Activated T-helper 17 cell treated with anti-CD3 and anti-CD28 coated beads, Interleukin-2, amount 50 U/mL, for 72 hours (primary cell): ENCODE data around the gene CXCR2. TPM values are rescaled to one million over a fixed set of nuclear protein-coding genes. Genes with fewer than 3 reads are reported as not detected.
"Not testable (repeated sequence)": the region's sequence is repeated elsewhere in the genome, so short reads cannot be mapped to it uniquely, and the experiment has no call there.

Experiments used
- ATAC-seq: fragments of 150-1000 bp; cut with Tn5 transposase; replicated peaks from 2 replicates; pipeline ENCODE4 v1.10.0; 2021; ENCODE audit warnings: mild to moderate bottlenecking, moderate library complexity
- H3K27ac Mint-ChIP-seq: one replicate; pipeline ENCODE4 v1.8.0; 2022; ENCODE audit warnings: mixed read lengths
- H3K27me3 Mint-ChIP-seq: one replicate; pipeline ENCODE4 v1.8.0; 2022; ENCODE audit warnings: mixed read lengths
- H3K36me3 Mint-ChIP-seq: one replicate; pipeline ENCODE4 v1.8.0; 2022; ENCODE audit warnings: low read depth, mild to moderate bottlenecking, mixed read lengths
- H3K4me1 Mint-ChIP-seq: one replicate; pipeline ENCODE4 v1.8.0; 2022; ENCODE audit warnings: mixed read lengths
- H3K4me3 Mint-ChIP-seq: one replicate; pipeline ENCODE4 v1.8.0; 2022; ENCODE audit warnings: mild to moderate bottlenecking, mixed read lengths
- H3K9me3 Mint-ChIP-seq: one replicate; pipeline ENCODE4 v1.8.0; 2022; ENCODE audit warnings: mixed read lengths
- total RNA-seq, 2 donors: library from RNA; stranded (reverse); gene quantifications; one replicate each; pipeline ENCODE4 v1.2.3, GENCODE V29; 2022

The CXCR2 gene
- under 1 TPM in 1 of 2 donors, not detected in 1; 0.48 TPM for total RNA-seq

DNA sequence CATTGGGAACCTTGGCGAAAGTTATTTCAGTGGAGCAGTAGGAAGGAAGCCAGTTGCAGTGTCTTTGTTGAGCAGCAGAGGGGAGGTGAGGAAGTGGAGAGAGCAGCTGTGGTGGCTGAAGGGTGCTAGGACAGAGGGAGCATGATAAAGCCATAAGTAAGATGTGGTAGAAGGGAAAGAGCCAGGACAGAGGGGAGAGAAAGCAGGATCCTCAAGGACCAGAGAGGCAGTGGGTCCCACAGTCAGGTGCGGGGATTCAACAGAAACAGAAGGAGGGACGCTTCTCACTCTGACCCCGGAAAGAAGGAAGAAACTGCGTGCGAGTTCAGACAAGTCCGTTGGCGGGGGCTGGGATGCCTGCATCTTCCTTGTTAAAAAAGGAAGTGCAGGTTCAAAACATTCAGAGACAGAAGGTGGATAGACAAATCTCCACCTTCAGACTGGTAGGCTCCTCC is at the start of gene CXCR2:
CXCR2 (plus strand) TSS at position 403 of the 455 bp plus-strand sequence. CDS start 8,774 bp downstream, outside the sequence.
- H3K36me3 Mint-ChIP-seq, result no peaks in the 10 kb centered on the region
- peaks cover 20% of the 10 kb centered on the region for H3K27me3 Mint-ChIP-seq
- H3K27ac Mint-ChIP-seq, result no peak within 1 kb of the TSS
- peak within 1 kb of the TSS; percentile 8 for H3K4me3 Mint-ChIP-seq
- ATAC-seq, result no peak
- H3K4me1 Mint-ChIP-seq, result peaks cover 3% of the 10 kb centered on the region
- H3K9me3 Mint-ChIP-seq, result peaks cover 3% of the 10 kb centered on the region

DNA sequence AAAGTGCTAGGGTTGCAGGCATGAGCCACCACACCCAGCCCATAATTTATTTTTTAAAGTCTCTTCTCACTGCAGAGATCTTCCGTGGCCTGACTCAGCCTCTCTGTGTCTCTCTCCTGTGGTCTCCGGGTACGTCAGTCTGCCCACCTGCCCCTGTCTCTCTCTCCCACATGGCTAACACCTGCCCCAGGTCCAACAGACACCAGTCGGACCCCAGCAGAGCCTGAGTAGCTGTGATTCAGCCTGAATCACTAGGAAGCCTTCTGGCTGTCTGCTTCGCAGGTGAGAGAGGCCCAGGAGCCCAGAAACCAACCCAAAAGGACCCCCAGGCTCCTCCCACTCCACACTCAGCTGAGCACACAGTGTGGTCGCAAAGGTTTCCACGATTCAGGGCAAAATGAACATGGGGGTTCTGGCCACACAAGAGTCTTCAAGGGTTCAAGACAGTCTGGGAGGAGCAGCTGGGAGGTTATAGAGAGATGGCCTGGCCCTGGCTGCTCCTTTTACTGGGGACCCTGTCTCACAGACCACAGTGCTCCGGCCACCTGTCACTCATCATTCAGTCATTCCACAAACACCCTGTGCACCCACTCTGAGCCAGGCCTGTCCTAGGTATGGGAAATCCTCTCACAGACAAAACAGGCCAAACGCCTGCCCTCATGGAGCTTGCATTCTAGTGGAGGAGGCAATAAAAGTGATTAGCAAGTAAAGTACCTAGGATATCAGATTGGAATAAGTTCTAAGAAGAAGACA is 48.2 kb upstream of the CXCR2 start:
- peaks cover 4% of the 10 kb centered on the region for H3K4me1 Mint-ChIP-seq
- H3K27me3 Mint-ChIP-seq, result peaks cover 12% of the 10 kb centered on the region
- no peaks in the 10 kb centered on the region for H3K9me3 Mint-ChIP-seq
- no peak overlapping the region for H3K4me3 Mint-ChIP-seq
- no peak overlapping the region for H3K27ac Mint-ChIP-seq
- ATAC-seq, result no peak
- H3K36me3 Mint-ChIP-seq, result no peaks in the 10 kb centered on the region

DNA sequence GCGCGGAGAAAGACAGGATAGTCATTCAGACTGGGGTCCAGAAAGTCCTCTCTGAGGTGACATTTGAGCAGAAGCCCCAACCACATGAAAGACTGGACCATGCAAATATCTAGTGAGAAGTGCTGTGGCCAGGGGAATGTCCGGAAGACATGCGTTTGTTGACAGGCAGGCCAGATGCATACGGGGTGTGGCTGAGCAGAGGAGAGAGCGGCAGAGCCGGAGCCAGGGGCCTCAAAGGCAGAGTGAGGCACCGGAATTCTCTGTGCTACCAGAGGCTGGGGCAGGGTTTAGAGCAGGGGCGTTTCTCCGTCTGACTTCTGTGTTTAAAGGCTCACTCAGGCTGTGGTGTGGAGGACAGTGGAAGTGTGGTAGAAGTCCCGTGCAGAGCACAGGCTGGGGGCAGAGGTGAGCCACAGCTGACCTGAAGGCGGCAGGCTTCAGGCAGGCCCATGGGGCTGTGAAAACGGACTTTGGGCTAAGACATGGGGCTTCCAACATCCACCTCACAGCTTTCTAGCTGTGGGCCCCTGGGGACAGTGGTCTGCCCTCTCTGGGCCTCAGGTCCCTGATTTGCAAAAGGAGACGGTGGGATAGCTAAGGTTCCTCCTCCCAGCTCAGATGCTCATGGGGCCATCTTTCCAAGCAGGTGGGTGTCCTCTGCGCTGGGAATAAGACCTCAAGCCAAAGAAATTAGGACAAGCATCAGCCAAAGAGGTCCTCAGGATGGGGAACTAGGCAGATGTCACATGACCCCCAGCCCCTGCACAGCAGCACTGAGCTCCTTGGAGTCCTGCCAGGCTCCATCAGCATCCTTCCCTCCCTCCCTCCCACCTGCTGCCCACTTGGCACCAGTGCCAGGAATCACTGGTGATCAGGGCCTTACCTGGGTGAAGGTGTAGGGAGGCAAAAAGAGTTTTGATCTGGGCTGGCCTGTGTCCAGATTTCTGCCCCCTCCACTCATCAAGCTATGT is 45.6 kb upstream of the CXCR2 start:
- Mint-ChIP-seq H3K9me3 (no peaks in the 10 kb centered on the region), H3K4me1 (no peaks in the 10 kb centered on the region), H3K36me3 (no peaks in the 10 kb centered on the region), H3K4me3 (no peak overlapping the region), H3K27ac (no peak overlapping the region), H3K27me3 (peaks cover 4% of the 10 kb centered on the region)
- ATAC-seq, result no peak

DNA sequence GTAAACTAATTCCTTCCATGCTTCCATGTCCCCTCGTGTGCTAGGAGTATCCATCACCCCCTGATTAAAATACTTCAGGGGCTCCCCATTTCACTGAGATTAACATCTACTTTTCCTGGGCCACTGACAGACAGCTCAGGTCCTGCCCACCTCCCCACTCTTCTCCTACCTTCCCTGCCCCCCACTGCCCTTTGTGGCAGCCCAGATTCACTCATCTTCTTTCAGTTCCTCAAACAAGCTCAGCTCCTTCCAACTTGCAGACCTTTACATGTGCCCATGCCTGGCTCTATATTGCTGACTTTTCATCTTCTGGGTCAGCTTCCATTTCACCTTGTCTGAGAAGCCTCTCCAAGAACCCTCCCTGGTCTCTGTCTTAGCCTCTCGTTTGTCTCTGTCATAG is 44.8 kb upstream of the CXCR2 start:
- Mint-ChIP-seq H3K4me1 (no peaks in the 10 kb centered on the region), H3K36me3 (no peaks in the 10 kb centered on the region), H3K4me3 (no peak overlapping the region), H3K27me3 (peaks cover 7% of the 10 kb centered on the region), H3K27ac (no peak overlapping the region), H3K9me3 (peaks cover 1% of the 10 kb centered on the region)
- no peak for ATAC-seq

DNA sequence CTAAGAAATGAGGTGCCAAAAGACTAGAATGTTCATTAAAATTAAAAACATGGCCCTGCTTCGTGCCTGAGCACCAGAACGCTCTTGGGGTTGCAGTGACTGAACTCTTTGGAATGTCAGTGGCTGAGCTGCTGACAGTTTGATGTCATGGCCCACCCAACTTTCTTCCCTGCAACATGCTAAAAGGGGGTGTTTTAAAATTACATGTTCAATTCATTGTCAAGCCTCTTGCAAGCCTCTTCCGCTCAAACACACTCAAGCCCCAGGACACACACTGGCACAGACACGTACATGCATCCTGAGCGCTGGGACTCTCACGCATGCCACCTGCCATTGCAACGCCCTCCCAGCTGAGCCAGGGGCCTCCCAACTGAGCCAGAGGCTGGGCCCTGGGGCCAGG is 44.1 kb upstream of the CXCR2 start:
- Mint-ChIP-seq H3K4me3 (no peak overlapping the region), H3K9me3 (peaks cover 8% of the 10 kb centered on the region), H3K4me1 (no peaks in the 10 kb centered on the region), H3K27me3 (peaks cover 9% of the 10 kb centered on the region), H3K36me3 (no peaks in the 10 kb centered on the region), H3K27ac (no peak overlapping the region)
- ATAC-seq, result no peak

DNA sequence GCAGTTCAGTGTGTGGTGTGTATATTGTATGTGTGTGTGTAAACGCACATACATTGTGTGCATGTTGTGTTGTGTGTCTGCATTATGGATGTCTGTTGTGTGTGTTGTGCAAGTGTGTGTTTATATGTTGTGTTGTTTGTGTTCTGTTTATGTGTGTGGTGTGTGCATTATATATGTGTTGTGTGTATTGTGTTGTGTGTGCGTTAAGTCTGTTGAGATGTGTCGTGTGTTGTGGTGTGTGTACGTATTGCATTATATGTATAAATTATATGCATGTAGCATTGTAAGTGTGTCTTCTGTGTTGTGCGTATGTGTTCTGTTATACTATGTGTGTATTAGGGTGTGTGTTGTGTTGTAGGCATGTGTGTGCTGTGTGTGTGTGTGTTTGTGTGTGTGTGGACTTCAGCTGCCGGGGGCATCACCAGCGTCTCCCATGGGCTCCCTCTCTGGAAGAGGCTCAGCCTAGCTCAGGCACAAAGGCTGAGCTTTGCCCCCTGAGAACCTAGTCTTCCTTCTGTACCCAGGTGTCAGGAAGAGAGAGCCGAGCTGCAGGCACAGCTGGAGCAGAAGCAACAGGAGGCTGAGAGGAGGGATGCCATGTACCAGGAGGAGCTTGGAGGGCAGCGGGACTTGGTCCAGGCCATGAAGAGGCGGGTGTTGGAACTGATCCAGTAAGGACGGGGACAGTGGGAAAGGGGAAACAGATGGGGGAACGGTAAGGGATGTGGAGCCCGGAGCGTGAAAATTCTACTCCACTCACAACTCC is 43.1 kb upstream of the CXCR2 start:
- H3K4me1 Mint-ChIP-seq, result no peaks in the 10 kb centered on the region

DNA sequence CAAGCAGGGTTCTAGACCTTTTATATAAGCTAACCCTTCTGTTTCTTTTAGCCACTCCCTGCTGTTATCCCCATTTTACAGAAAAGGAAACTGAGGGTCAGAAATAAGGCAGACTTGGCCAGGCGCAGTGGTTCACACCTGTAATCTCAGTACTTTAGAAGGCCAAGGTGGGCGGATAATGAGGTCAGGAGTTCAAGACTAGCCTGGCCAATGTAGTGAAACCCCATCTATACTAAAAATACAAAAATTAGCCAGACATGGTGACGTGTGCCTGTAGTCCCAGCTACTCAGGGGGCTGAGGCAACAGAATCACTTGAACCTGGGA is 42.5 kb upstream of the CXCR2 start:
- ATAC-seq, result no peak
- Mint-ChIP-seq H3K4me3 (no peak overlapping the region), H3K27ac (no peak overlapping the region), H3K36me3 (no peaks in the 10 kb centered on the region), H3K9me3 (peaks cover 8% of the 10 kb centered on the region), H3K27me3 (peaks cover 9% of the 10 kb centered on the region), H3K4me1 (no peaks in the 10 kb centered on the region)

More for the DNA sequence above, 43.1 kb upstream of the CXCR2 start:
- Mint-ChIP-seq H3K27me3 (peaks cover 9% of the 10 kb centered on the region), H3K9me3 (peaks cover 8% of the 10 kb centered on the region), H3K27ac (no peak overlapping the region), H3K36me3 (no peaks in the 10 kb centered on the region), H3K4me3 (no peak overlapping the region)
- ATAC-seq, result no peak

DNA sequence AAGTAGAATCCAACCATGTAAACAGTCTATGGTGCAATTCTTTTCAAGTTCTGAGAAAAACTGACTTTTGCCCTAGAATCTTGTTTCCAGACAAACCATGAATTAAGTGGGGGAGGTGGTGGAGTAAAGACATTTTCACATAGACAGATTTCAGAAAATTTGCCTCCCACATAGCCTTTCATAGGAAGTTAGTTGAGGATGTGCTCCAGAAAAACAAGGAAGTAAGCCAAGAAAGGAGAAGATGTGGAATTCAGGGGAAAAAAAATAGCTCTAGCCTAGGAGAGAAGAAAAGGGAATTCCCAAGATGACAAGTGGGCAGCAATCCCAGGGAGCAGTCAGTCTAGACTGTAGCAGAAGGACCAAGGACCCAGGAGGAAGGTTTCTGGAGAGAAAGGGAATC is 39.4 kb upstream of the CXCR2 start:
- no peaks in the 10 kb centered on the region for H3K4me1 Mint-ChIP-seq
- no peak overlapping the region for H3K27ac Mint-ChIP-seq
- ATAC-seq, result no peak
- H3K9me3 Mint-ChIP-seq, result peaks cover 8% of the 10 kb centered on the region
- no peaks in the 10 kb centered on the region for H3K36me3 Mint-ChIP-seq
- H3K4me3 Mint-ChIP-seq, result no peak overlapping the region
- H3K27me3 Mint-ChIP-seq, result peaks cover 19% of the 10 kb centered on the region

DNA sequence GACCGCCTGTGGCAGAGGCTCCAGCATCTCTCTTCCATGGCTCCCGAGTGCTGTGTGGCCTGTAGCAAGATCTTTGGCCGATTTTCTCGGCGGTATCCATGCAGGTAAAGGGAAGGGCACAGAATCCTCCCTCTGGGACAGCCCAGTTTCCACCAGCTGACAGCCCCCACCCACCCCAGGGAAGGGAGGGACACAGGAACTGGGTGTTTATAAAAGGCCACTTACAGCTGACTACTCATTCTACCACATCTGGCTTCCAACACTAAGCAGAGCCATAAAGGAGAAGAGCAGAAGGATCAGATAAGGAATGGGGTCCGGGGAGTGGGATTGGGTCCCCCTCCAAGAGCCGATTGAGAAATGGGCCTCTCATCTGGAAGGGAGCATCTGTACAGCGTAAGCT is 36.6 kb upstream of the CXCR2 start:
- Mint-ChIP-seq H3K9me3 (peaks cover 8% of the 10 kb centered on the region), H3K4me3 (no peak overlapping the region), H3K4me1 (no peaks in the 10 kb centered on the region), H3K27me3 (peaks cover 19% of the 10 kb centered on the region), H3K27ac (no peak overlapping the region), H3K36me3 (no peaks in the 10 kb centered on the region)
- ATAC-seq, result no peak

DNA sequence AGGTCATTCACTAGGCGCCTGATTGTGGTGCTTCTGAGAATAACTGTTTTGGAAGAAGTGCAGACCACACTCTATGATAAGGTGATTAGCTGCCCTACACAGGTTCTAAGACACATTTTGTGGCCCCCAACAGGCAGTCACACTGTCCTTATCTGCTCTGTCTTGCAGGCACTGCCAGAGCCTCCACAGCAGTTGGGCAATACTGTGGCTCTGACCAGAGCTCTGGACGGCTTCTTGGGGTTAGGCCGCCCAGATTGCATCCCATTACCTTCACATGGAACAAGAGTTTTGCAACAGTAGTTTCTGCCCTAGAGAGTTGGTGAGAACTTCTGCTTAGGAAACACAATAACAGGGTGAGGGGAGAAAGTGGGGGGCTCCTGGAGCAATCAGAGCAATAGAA is 34.1 kb upstream of the CXCR2 start:
- Mint-ChIP-seq H3K4me3 (no peak overlapping the region), H3K27ac (no peak overlapping the region), H3K9me3 (no peaks in the 10 kb centered on the region), H3K27me3 (peaks cover 14% of the 10 kb centered on the region), H3K36me3 (no peaks in the 10 kb centered on the region), H3K4me1 (no peaks in the 10 kb centered on the region)
- ATAC-seq, result no peak

DNA sequence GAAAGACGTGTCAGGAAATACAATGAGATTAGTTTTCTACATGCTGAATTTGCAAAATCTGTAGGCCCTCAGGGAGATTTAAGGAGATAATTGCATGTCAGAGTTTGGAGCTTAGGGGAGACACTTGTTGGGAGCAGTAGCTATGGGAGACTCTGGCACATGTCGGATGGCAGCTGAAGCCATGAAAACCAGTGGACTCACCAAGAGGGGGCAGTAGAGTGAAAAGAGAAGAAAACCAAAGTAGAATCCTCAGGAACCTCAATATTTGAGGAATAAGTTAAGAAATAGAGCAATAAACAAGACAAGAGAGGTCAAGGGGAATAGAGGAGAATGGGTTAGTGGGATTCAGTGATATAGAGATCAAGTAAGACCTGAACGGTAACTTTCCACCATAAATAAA is 31.9 kb upstream of the CXCR2 start:
- Mint-ChIP-seq H3K4me3 (no peak overlapping the region), H3K27ac (no peak overlapping the region), H3K4me1 (no peaks in the 10 kb centered on the region), H3K27me3 (peaks cover 10% of the 10 kb centered on the region), H3K36me3 (no peaks in the 10 kb centered on the region), H3K9me3 (no peaks in the 10 kb centered on the region)
- no peak for ATAC-seq

DNA sequence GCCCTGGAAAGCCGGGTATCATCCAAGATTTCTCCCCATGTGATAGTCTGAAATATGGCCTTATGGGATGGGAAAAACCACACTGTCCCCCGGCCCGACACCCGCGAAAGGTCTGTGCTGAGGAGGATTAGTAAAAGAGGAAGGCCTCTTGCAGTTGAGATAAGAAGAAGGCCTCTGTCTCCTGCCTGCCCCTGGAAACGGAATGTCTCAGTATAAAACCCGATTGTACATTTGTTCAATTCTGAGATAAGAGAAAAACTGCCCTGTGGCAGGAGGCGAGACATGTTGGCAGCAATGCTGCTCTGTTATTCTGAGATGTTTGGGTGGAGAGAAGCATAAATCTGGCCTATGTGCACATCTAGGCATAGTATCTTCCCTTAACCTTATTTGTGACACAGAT is 30.0 kb upstream of the CXCR2 start:
- H3K36me3 Mint-ChIP-seq, result no peaks in the 10 kb centered on the region
- H3K9me3 Mint-ChIP-seq, result no peaks in the 10 kb centered on the region
- H3K4me1 Mint-ChIP-seq, result no peaks in the 10 kb centered on the region
- no peak overlapping the region for H3K27ac Mint-ChIP-seq
- peaks cover 17% of the 10 kb centered on the region for H3K27me3 Mint-ChIP-seq
- no peak for ATAC-seq
- no peak overlapping the region for H3K4me3 Mint-ChIP-seq

DNA sequence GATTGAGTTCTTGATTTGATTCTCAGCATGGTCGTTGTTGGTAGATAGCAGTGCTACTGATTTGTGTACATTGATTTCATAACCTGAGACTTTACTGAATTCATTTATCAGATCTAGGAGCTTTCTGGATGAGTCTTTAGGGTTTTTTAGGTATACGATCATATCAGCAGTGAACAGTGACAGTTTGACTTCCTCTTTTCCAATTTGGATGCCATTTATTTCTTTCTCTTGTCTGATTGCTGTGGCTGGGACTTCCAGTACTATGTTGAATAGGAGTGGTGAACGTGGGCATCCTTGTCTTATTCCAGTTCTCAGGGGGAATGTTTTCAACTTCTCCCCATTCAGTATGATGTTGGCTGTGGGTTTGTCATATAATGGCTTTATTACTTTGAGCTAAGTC is 27.9 kb upstream of the CXCR2 start:
- ATAC-seq, result no peak
- Mint-ChIP-seq H3K4me1 (no peaks in the 10 kb centered on the region), H3K27me3 (peaks cover 16% of the 10 kb centered on the region), H3K36me3 (no peaks in the 10 kb centered on the region), H3K27ac (no peak overlapping the region), H3K4me3 (no peak overlapping the region), H3K9me3 (no peaks in the 10 kb centered on the region)

DNA sequence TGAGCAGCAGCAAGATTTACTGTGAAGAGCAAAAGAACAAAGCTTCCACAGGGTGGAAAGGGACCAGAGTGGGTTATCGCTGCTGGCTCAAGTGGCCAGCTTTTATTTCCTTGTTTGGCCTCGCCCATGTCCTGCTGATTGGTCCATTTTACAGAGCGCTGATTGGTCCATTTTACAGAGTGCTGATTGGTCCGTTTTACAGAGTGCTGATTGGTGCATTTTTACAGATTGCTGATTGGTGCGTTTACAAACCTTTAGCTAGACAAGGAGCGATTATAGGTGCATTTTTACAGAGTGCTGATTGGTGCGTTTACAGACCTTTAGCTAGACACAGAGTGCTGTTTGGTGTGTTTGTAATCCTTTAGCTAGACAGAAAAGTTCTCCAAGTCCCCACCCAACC is 17.0 kb upstream of the CXCR2 start:
- H3K9me3 Mint-ChIP-seq, H3K4me1 Mint-ChIP-seq, H3K36me3 Mint-ChIP-seq, H3K4me3 Mint-ChIP-seq, H3K27ac Mint-ChIP-seq, ATAC-seq: not testable (repeated sequence)
- peaks cover 34% of the 10 kb centered on the region for H3K27me3 Mint-ChIP-seq
